HEK293 (cell line): ENCODE data around the gene ZSCAN26.

Experiments used
- CTCF ChIP-seq: fragments of 450-650 bp; formaldehyde crosslinking; IDR thresholded peaks from 2 replicates; pipeline ENCODE4 v1.5.1; 2016; ENCODE audit warnings: missing biosample characterization, missing genetic modification characterization
- RBAK ChIP-seq: fragments of 450-650 bp; formaldehyde crosslinking; IDR thresholded peaks from 2 replicates; pipeline ENCODE4 v1.5.1; 2016; ENCODE audit warnings: missing biosample characterization, missing genetic modification characterization
- SALL2 ChIP-seq: fragments of 450-650 bp; formaldehyde crosslinking; IDR thresholded peaks from 2 replicates; pipeline ENCODE4 v1.5.0; 2017; ENCODE audit warnings: missing biosample characterization, mild to moderate bottlenecking, missing genetic modification characterization, borderline replicate concordance
- SP2 ChIP-seq: fragments of 450-650 bp; formaldehyde crosslinking; IDR thresholded peaks from 2 replicates; pipeline ENCODE4 v1.5.1; 2016; ENCODE audit warnings: missing biosample characterization, missing genetic modification characterization
- ZBTB26 ChIP-seq: fragments of 450-650 bp; formaldehyde crosslinking; optimal IDR thresholded peaks from 2 replicates; pipeline ENCODE3; 2016; ENCODE audit warnings: missing biosample characterization, mild to moderate bottlenecking, missing genetic modification characterization
- ZNF175 ChIP-seq: fragments of 450-650 bp; formaldehyde crosslinking; IDR thresholded peaks from 2 replicates; pipeline ENCODE4 v1.5.1; 2016; ENCODE audit warnings: missing biosample characterization, missing genetic modification characterization
- ZNF223 ChIP-seq: fragments of 450-650 bp; formaldehyde crosslinking; IDR thresholded peaks from 2 replicates; pipeline ENCODE4 v1.5.1; 2016; ENCODE audit warnings: missing biosample characterization, missing genetic modification characterization
- ZNF514 ChIP-seq: fragments of 450-650 bp; formaldehyde crosslinking; IDR thresholded peaks from 2 replicates; pipeline ENCODE4 v1.5.1; 2016; ENCODE audit warnings: missing biosample characterization, missing genetic modification characterization
- ZNF548 ChIP-seq: fragments of 450-650 bp; formaldehyde crosslinking; IDR thresholded peaks from 2 replicates; pipeline ENCODE4 v1.5.1; 2016; ENCODE audit warnings: missing biosample characterization, missing genetic modification characterization

GRCh38 chr6:28322661-28323060 is 55.7 kb downstream of the ZSCAN26 start:
- TF ChIP-seq CTCF (tag by site-specific recombination) (no peak), ZNF223 (tag by site-specific recombination) (no peak), ZBTB26 (tag by site-specific recombination) (no peak), ZNF548 (tag by site-specific recombination) (no peak), ZNF175 (tag by site-specific recombination) (no peak), SP2 (tag by site-specific recombination) (no peak), SALL2 (tag by site-specific recombination) (no peak), RBAK (tag by site-specific recombination) (no peak), ZNF514 (tag by site-specific recombination) (no peak)
